GM12892 (cell line): ENCODE measurements around the gene CAP2.

ENCODE experiments used
- POLR2A ChIP-seq: IDR thresholded peaks from 2 replicates; pipeline ENCODE4 v1.6.1; 2011; ENCODE audit warnings: low read depth, low read length, control low read depth
- POLR2AphosphoS5 ChIP-seq: IDR thresholded peaks from 2 replicates; pipeline ENCODE4 v1.6.1; 2011; ENCODE audit warnings: low read depth, low read length, control low read depth
- TAF1 ChIP-seq: IDR thresholded peaks from 2 replicates; pipeline ENCODE4 v1.6.1; 2011; ENCODE audit warnings: low read depth, mild to moderate bottlenecking, control low read depth, low read length, borderline replicate concordance

- no peak for TF ChIP-seq TAF1
- TF ChIP-seq POLR2AphosphoS5 = no peak
- TF ChIP-seq POLR2A = no peak
Measured at GRCh38 chr6:17556014-17556413, 162.6 kb downstream of the CAP2 start.
